ENCODE data around the gene SEPTIN12. TPM values are rescaled to one million over a fixed set of nuclear protein-coding genes. Genes with fewer than 3 reads are reported as not detected.

The SEPTIN12 gene
- total RNA-seq, 1 donor from 2014 or later = not detected

GRCh38 chr16:4803401-4803844 lies 15.3 kb upstream of the SEPTIN12 start:
- DNase-seq (ENCODE audit: extremely low read depth, low read depth, low spot score) = no peak

- DNase-seq (ENCODE audit: extremely low read depth, low read depth, low spot score) = no peak
Observed at GRCh38 chr16:4802659-4803287, 14.6 kb upstream of the SEPTIN12 start.

GRCh38 chr16:4801962-4802658 lies 14.0 kb upstream of the SEPTIN12 start, which contains the start of gene ROGDI:
Gene ROGDI, minus strand, starts transcription at chr16:4802633. Its CDS starts 62 bp downstream, at chr16:4802571.
- no peak for DNase-seq (ENCODE audit: extremely low read depth, low read depth, low spot score)

- no peak for DNase-seq (ENCODE audit: extremely low read depth, low read depth, low spot score)
Observed at GRCh38 chr16:4801051-4801961, 13.2 kb upstream of the SEPTIN12 start.

GRCh38 chr16:4800290-4801041 lies 12.3 kb upstream of the SEPTIN12 start:
- DNase-seq (ENCODE audit: extremely low read depth, low read depth, low spot score) = no peak

GRCh38 chr16:4799171-4799855 lies 11.2 kb upstream of the SEPTIN12 start:
- no peak for DNase-seq (ENCODE audit: extremely low read depth, low read depth, low spot score)

GRCh38 chr16:4798456-4798855 lies 10.3 kb upstream of the SEPTIN12 start:
- DNase-seq (ENCODE audit: extremely low read depth, low read depth, low spot score) = no peak

- no peak for DNase-seq (ENCODE audit: extremely low read depth, low read depth, low spot score)
Observed at GRCh38 chr16:4797805-4798252, 9.7 kb upstream of the SEPTIN12 start.

GRCh38 chr16:4796982-4797804 lies 9.0 kb upstream of the SEPTIN12 start:
- DNase-seq (ENCODE audit: extremely low read depth, low read depth, low spot score) = no peak

GRCh38 chr16:4795828-4796572 lies 7.9 kb upstream of the SEPTIN12 start:
- no peak for DNase-seq (ENCODE audit: extremely low read depth, low read depth, low spot score)

- no peak for DNase-seq (ENCODE audit: extremely low read depth, low read depth, low spot score)
Observed at GRCh38 chr16:4795181-4795827, 7.2 kb upstream of the SEPTIN12 start, which contains the start of gene SMIM22. Gene SMIM22, plus strand, starts transcription at chr16:4795369. Its CDS starts 366 bp downstream, at chr16:4795735.

- DNase-seq (ENCODE audit: extremely low read depth, low read depth, low spot score) = no peak
Observed at GRCh38 chr16:4792951-4793513, 4.9 kb upstream of the SEPTIN12 start.

- no peak for DNase-seq (ENCODE audit: extremely low read depth, low read depth, low spot score)
Observed at GRCh38 chr16:4790871-4791270, 2.7 kb upstream of the SEPTIN12 start.

- DNase-seq (ENCODE audit: extremely low read depth, low read depth, low spot score) = no peak
Observed at GRCh38 chr16:4790261-4790660, 2.1 kb upstream of the SEPTIN12 start.

- DNase-seq (ENCODE audit: extremely low read depth, low read depth, low spot score) = no peak
Observed at GRCh38 chr16:4788910-4789309, 765 bp upstream of the SEPTIN12 start.

- DNase-seq (ENCODE audit: extremely low read depth, low read depth, low spot score) = no peak
Observed at GRCh38 chr16:4788489-4788889, 344 bp upstream of the SEPTIN12 start.

- no peak for DNase-seq (ENCODE audit: extremely low read depth, low read depth, low spot score)
Observed at GRCh38 chr16:4787068-4787467, 1.1 kb downstream of the SEPTIN12 start.

Data from glomerular endothelial cell (primary cell).